IPS-18a (cell line): ENCODE measurements around the gene HMGA1.
A peak's percentile ranks its signal among the peaks of the same experiment; 100 is the strongest.

Experiments
- H3K27ac ChIP-seq: one replicate; pipeline ENCODE4 v1.5.1; 2013; ENCODE audit warnings: low read length
- H3K27me3 ChIP-seq: one replicate; pipeline ENCODE4 v1.6.1; 2013; ENCODE audit warnings: mild to moderate bottlenecking, low read length; ENCODE audit not compliant: control insufficient read depth, insufficient read depth
- H3K36me3 ChIP-seq: one replicate; pipeline ENCODE4 v1.6.1; 2013; ENCODE audit warnings: low read depth, low read length; ENCODE audit not compliant: control insufficient read depth
- H3K4me1 ChIP-seq: one replicate; pipeline ENCODE4 v1.6.1; 2013; ENCODE audit warnings: low read depth, low read length; ENCODE audit not compliant: control insufficient read depth
- H3K4me3 ChIP-seq: one replicate; pipeline ENCODE4 v1.5.1; 2013; ENCODE audit warnings: low read length
- H3K9ac ChIP-seq: one replicate; pipeline ENCODE4 v1.6.1; 2013; ENCODE audit warnings: mild to moderate bottlenecking, low read length, moderate library complexity
- H3K9me3 ChIP-seq: one replicate; pipeline ENCODE4 v1.6.1; 2013; ENCODE audit warnings: low read depth, low read length; ENCODE audit not compliant: control insufficient read depth

Gene HMGA1

DNA sequence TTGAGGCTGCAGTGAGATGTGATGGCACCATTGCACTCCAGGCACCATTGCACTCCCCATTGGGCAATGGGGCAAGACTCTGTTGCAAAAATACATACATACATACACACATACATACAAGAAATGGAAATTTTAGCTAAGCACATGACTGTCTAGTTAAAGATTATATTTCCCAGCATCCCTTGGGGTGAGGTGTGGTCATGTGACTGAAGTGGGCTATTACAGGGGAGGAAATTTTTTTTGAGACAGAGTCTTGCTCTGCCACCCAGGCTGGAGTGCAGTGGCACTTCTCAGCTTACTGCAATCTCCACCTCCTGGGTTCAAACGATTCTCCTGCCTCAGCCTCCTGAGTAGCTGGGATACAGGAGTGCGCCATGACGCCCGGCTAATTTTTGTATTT, 32.0 kb upstream of the HMGA1 start:
- H3K4me3 ChIP-seq: no peak overlapping the region
- H3K27me3 ChIP-seq: no peaks in the 10 kb centered on the region
- H3K27ac ChIP-seq: no peak overlapping the region
- no peaks in the 10 kb centered on the region for H3K4me1 ChIP-seq
- no peaks in the 10 kb centered on the region for H3K9me3 ChIP-seq
- H3K36me3 ChIP-seq: no peaks in the 10 kb centered on the region
- no peak overlapping the region for H3K9ac ChIP-seq

DNA sequence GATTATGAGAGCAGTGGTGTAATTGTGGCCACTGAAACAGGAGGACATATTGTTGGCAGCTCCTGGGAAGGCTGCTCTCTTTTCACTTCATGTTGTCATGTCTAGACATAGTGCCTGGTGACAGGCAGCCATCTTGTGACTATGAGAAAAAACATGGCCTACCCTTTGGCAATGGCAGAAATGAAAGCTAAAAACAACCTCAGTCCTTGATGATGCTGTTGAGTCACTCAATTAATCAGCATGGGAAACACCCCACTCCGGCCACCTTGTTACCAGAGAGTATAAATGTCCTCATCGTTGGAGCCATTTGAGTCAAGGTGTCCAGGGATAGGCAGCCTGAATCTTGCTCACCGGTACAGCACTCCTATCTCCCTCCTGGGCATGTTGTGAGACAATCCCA, 31.2 kb upstream of the HMGA1 start:
- Histone ChIP-seq H3K27ac (no peak overlapping the region), H3K4me1 (no peaks in the 10 kb centered on the region), H3K9ac (no peak overlapping the region), H3K36me3 (no peaks in the 10 kb centered on the region), H3K9me3 (no peaks in the 10 kb centered on the region), H3K4me3 (no peak overlapping the region), H3K27me3 (no peaks in the 10 kb centered on the region)

DNA sequence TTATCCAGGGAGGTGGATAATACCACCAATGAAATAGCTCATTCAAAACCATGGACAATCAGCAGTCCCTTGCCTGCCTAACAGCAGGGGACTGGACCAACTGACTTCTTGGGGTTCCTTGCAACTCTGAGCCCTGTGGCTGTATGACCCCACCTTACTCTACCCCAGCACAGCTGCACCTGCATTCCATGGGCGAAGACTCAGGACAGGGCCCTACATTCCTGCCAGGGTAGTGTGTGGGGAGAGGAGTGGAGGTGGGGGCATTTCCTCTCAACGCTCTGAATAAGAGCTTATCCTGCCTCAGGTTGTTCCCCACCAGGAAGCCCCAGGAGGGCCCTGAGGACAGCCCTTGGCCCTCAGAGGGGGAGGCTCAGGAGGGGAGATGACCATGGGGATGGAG, 30.8 kb upstream of the HMGA1 start:
- H3K9ac ChIP-seq: no peak overlapping the region
- H3K27me3 ChIP-seq: no peaks in the 10 kb centered on the region
- H3K27ac ChIP-seq: no peak overlapping the region

DNA sequence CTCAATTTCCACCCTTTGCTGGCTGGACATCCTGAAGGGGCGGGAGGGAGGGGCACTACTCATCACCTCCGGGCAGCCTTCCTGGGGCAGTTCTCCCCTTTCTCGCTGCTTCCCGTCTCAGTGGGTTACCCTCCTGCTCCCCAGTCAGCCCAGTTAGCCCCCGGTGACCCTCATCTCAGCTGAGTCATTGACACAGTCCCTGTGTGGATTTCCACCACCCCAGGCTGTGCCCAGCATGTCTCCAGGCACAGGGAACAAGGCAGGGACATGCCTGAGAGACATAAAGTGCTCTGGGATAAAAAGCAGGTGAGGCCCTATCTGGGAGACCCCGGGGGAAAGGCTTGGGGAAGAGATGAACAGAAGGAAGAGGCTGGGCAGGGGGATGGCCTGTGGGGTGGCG, 29.9 kb upstream of the HMGA1 start:
- Histone ChIP-seq H3K4me1 (no peaks in the 10 kb centered on the region), H3K36me3 (no peaks in the 10 kb centered on the region), H3K27ac (no peak overlapping the region), H3K27me3 (no peaks in the 10 kb centered on the region), H3K9me3 (no peaks in the 10 kb centered on the region), H3K4me3 (no peak overlapping the region), H3K9ac (no peak overlapping the region)

More for the DNA sequence above, 30.8 kb upstream of the HMGA1 start:
- Histone ChIP-seq H3K4me1 (no peaks in the 10 kb centered on the region), H3K9me3 (no peaks in the 10 kb centered on the region), H3K4me3 (no peak overlapping the region), H3K36me3 (no peaks in the 10 kb centered on the region)

DNA sequence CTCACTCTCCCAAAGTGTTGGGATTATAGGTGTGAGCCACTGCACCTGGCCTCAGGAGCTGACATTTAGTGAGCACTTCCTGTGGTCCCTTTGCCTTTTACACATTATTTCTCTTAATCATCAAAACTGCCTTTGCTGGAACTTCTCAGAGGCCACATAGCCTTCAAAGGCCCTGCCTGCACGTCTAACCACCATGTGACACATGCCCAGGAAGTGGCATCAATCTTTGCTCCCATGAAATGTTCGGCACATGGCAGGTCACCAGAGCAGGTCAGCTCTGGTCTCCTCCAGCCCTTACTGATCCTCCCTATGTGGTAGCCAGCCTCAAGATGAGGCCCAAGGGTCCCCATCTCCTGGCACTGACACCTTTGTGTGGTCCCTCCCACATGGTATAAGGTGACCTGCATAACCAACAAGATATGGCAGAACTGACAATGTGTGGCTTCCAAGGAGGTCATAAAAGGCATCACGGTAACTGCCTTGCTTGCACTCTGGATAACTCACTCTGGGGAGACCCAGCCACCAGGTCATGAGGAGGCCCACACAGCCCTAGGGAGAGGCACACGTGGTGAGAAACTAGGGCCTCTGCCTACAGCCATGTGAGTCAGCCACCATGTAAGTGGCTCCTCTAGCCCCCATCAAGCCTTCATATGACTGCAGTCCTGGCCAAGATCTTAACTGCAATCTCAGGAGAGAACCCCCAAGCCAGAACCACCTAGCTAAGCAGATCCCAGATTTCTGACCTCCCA, 28.8 kb upstream of the HMGA1 start:
- no peak overlapping the region for H3K4me3 ChIP-seq
- no peaks in the 10 kb centered on the region for H3K27me3 ChIP-seq
- no peaks in the 10 kb centered on the region for H3K36me3 ChIP-seq
- H3K9me3 ChIP-seq: no peaks in the 10 kb centered on the region
- H3K4me1 ChIP-seq: no peaks in the 10 kb centered on the region
- no peak overlapping the region for H3K27ac ChIP-seq
- H3K9ac ChIP-seq: no peak overlapping the region

DNA sequence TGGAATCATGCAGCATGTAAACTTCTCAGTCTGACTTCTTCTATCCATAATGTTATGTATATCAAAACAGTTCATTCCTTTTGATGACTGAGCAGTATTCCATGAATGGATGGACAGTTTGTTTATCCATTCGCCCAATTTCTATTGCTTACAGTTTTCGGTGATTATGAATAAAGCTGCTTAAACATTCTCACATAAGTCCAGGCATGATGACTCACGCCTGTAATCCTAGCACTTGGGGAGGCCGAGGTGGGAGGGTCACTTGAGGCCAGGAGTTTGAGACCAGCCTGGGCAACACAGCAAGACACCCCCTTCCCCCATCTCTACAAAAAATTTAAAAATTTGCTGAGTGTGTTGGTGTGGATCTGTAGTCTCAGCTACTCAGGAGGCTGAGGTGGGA, 22.9 kb upstream of the HMGA1 start:
- Histone ChIP-seq H3K27ac (no peak overlapping the region), H3K9me3 (no peaks in the 10 kb centered on the region), H3K27me3 (no peaks in the 10 kb centered on the region), H3K36me3 (no peaks in the 10 kb centered on the region), H3K4me1 (no peaks in the 10 kb centered on the region), H3K4me3 (no peak overlapping the region), H3K9ac (no peak overlapping the region)

DNA sequence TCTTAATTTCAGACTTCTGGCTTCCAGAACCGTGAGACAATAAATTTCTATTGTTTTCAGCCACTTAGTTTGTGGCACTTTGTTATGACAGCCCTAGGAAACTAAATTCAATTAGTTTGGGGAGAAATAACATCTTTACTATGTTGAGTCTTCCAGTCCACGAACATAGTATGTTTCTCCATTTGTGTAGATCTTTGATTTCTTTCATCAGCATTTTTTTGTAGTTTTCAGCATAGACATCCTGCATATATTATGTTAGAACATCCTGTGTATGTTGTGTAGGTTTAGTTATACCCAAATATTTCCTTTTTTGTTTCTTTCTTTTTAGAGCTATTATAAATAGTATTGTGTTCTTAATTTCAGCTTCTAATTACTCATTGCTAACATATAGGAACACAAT, 18.0 kb upstream of the HMGA1 start:
- H3K4me3 ChIP-seq: no peak overlapping the region
- H3K27me3 ChIP-seq: no peaks in the 10 kb centered on the region
- H3K27ac ChIP-seq: no peak overlapping the region
- no peaks in the 10 kb centered on the region for H3K36me3 ChIP-seq
- H3K9me3 ChIP-seq: no peaks in the 10 kb centered on the region
- peaks cover 8% of the 10 kb centered on the region for H3K4me1 ChIP-seq
- no peak overlapping the region for H3K9ac ChIP-seq

DNA sequence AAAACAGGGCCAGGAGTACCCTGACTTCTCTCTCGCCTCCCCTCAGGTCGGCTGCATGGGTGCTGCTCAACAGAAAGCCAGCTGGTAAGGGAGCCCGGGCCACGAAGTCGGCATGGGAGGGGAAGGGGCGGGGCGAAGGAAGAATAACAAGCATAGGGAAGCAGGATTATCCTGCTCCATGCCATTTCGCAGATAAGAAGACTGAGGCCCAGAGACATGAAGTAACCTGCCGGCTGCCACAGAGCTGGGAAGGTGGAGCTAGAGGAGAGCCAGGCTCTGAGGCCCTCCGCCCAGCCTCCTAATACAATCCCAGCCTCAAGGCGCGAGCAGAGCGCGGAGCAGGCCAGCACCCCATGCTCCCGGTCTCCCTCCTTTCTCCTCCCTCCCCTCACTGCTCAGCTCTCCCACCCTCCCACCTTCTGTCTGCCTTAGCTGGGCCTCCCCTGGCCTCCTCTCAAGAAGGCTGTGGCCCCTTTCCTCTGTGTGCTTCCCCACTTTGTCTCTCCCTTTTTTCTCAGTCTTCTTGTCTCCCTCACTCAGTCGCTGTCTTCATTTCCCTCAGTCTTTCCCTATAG, 13.2 kb upstream of the HMGA1 start:
- peak overlapping the region; percentile 55 for H3K4me3 ChIP-seq
- peak overlapping the region; percentile 73 for H3K27ac ChIP-seq
- H3K36me3 ChIP-seq: no peaks in the 10 kb centered on the region
- peaks cover 40% of the 10 kb centered on the region for H3K4me1 ChIP-seq
- no peaks in the 10 kb centered on the region for H3K27me3 ChIP-seq
- peak overlapping the region; percentile 56 for H3K9ac ChIP-seq
- no peaks in the 10 kb centered on the region for H3K9me3 ChIP-seq

DNA sequence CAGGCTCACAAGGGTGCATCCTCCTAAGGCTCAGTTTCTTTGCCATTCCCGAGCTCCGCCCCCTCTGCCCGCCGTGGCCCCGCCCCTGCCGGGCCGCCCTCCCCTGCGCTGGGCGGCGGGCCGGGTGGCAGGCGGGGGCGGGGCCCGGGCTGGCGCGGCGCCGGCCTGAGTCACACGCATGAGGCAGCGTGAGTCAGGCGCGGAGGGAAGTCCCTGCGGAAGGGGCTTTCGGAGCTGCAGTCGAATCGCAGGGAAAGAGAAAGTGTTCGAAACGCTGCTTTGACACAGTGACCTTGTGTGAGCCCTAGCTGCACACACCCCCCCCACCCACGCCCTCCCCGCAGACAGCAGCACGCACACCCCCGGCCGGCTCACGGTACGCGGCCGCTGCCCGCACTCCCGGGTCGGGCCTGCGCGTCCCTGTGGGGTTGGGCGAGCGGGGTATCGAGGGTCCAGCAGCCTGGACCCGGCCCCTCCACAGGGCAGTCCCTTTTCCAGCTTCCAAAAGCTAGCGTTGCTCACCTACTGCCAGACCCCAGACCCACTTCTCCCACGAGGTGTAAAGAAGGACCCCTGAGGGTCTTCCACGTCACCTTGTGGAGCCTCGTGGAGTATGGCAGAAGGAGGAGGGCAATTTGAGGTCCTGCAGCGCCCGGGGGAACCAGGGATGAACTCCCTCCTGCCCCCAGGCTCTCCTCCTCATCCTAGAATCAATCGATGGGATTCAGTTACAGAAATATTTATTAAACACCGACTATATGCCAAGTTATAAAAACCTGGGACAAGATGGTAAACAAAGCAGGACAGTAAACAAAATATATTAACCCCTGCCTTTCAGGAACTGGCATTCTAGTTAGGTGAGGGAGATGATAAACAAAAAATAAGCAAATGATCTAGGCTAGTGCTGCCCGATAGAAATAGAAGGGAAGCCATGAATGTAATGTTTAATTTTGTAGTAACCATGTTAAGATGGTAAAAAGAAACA, 12.4 kb upstream of the HMGA1 start:
- no peaks in the 10 kb centered on the region for H3K36me3 ChIP-seq
- H3K9me3 ChIP-seq: no peaks in the 10 kb centered on the region
- H3K27ac ChIP-seq: peak overlapping the region; percentile 73
- peaks cover 40% of the 10 kb centered on the region for H3K4me1 ChIP-seq
- H3K4me3 ChIP-seq: peak overlapping the region; percentile 55
- no peaks in the 10 kb centered on the region for H3K27me3 ChIP-seq
- H3K9ac ChIP-seq: peak overlapping the region; percentile 56

DNA sequence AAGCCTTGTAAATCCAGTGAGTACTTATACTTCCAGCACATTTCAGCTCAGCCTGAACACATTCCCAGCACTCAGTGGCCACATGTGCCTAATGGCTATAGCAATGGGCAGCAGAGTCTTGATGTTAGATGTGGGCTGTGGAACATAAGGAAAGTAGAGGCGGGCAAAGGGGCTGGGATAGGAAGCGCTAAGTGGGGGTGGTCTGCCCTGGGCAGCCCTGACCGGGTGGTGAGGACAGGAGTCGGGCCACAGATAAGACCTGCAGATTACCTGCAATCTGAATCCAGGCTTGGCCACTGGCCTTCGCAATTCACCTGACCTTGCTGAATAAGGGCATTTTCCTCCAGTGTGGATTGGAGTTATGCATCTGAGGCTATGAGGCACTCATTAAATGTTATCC, 11.1 kb upstream of the HMGA1 start:
- H3K27me3 ChIP-seq: no peaks in the 10 kb centered on the region
- H3K9ac ChIP-seq: no peak overlapping the region
- peaks cover 40% of the 10 kb centered on the region for H3K4me1 ChIP-seq
- no peaks in the 10 kb centered on the region for H3K36me3 ChIP-seq
- no peak overlapping the region for H3K27ac ChIP-seq
- H3K4me3 ChIP-seq: no peak overlapping the region
- H3K9me3 ChIP-seq: no peaks in the 10 kb centered on the region

DNA sequence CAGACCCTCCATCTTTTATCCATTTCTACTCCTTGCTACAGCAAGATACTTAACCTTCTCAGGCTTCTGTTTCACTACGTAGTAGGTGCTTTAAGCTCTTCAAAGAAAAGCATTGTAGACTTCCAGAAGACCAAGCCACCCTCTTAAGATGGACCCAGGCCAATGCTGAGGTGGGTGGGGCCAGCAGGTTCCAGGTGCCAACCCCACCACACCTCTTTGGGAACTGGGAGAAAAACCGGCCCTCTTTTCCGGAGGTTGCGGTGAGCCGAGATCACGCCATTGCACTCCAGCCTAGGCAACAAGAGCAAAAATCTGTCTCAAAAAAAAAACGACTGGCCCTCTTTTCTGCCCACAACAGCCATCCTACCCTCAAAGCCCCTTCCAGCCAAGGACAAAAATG, 10.6 kb upstream of the HMGA1 start:
- Histone ChIP-seq H3K27me3 (no peaks in the 10 kb centered on the region), H3K9me3 (no peaks in the 10 kb centered on the region), H3K27ac (no peak overlapping the region), H3K36me3 (no peaks in the 10 kb centered on the region), H3K4me1 (peaks cover 40% of the 10 kb centered on the region), H3K9ac (peak overlapping the region; percentile 49), H3K4me3 (peak overlapping the region; percentile 41)
